ENCODE measurements around the gene ADGRD1.

GRCh38 chr12:131018808-131019397 is 65.2 kb downstream of the ADGRD1 start:
- TF ChIP-seq RAD21 (IDR thresholded peaks at IDR 0.05; ENCODE audit: low read length): no peak
- no peak for TF ChIP-seq JUND (IDR thresholded peaks at IDR 0.05)
- TF ChIP-seq, protein P1, sequence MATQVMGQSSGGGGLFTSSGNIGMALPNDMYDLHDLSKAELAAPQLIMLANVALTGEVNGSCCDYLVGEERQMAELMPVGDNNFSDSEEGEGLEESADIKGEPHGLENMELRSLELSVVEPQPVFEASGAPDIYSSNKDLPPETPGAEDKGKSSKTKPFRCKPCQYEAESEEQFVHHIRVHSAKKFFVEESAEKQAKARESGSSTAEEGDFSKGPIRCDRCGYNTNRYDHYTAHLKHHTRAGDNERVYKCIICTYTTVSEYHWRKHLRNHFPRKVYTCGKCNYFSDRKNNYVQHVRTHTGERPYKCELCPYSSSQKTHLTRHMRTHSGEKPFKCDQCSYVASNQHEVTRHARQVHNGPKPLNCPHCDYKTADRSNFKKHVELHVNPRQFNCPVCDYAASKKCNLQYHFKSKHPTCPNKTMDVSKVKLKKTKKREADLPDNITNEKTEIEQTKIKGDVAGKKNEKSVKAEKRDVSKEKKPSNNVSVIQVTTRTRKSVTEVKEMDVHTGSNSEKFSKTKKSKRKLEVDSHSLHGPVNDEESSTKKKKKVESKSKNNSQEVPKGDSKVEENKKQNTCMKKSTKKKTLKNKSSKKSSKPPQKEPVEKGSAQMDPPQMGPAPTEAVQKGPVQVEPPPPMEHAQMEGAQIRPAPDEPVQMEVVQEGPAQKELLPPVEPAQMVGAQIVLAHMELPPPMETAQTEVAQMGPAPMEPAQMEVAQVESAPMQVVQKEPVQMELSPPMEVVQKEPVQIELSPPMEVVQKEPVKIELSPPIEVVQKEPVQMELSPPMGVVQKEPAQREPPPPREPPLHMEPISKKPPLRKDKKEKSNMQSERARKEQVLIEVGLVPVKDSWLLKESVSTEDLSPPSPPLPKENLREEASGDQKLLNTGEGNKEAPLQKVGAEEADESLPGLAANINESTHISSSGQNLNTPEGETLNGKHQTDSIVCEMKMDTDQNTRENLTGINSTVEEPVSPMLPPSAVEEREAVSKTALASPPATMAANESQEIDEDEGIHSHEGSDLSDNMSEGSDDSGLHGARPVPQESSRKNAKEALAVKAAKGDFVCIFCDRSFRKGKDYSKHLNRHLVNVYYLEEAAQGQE (IDR thresholded peaks at IDR 0.05; ENCODE audit: low read depth, low read length): no peak
- TF ChIP-seq MAX (IDR thresholded peaks at IDR 0.05; ENCODE audit: low read depth): no peak
- TF ChIP-seq CTCF (IDR thresholded peaks at IDR 0.05): no peak
- TF ChIP-seq, protein P2, sequence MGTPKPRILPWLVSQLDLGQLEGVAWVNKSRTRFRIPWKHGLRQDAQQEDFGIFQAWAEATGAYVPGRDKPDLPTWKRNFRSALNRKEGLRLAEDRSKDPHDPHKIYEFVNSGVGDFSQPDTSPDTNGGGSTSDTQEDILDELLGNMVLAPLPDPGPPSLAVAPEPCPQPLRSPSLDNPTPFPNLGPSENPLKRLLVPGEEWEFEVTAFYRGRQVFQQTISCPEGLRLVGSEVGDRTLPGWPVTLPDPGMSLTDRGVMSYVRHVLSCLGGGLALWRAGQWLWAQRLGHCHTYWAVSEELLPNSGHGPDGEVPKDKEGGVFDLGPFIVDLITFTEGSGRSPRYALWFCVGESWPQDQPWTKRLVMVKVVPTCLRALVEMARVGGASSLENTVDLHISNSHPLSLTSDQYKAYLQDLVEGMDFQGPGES (IDR thresholded peaks at IDR 0.05; ENCODE audit: low read depth, low read length): no peak

Measured in SK-N-SH (cell line).